K562 (cell line): Measurements from ENCODE around the gene FGL2. TPM values are rescaled to one million over a fixed set of nuclear protein-coding genes. Genes with fewer than 3 reads are reported as not detected.

Experiments
- HDAC8 ChIP-seq: fragments of 450-650 bp; IDR thresholded peaks from 2 replicates; pipeline ENCODE4 v1.6.1; 2016; ENCODE audit warnings: mild to moderate bottlenecking, missing genetic modification characterization, moderate library complexity, missing compliant biosample characterization
- REST ChIP-seq, 2 experiments: fragments of 450-650 bp; formaldehyde crosslinking in 1 of 2; IDR thresholded peaks; 2 replicates each; pipeline versions ENCODE4 v1.4.0 to v1.6.1; 2014 to 2020; ENCODE audit warnings: mild to moderate bottlenecking in 2 of 2, borderline replicate concordance in 1 of 2, low read depth in 1 of 2
- SNAPC5 ChIP-seq: fragments of 250-450 bp; sonication (Bioruptor Pico); IDR thresholded peaks from 2 replicates; pipeline ENCODE4 v1.8.0; 2021; ENCODE audit warnings: moderate library complexity, mild to moderate bottlenecking, inconsistent platforms
- polyA plus RNA-seq, 8 experiments: library from polyadenylated mRNA; depleted of rRNA in 4 of 8; stranded (reverse) in 5 of 8; unstranded in 3 of 8; fragments of >200 nt; fragmentation: Nextera tagmentation in 2 of 8; fragmentation: Illumina TruSeq in 1 of 8; extraction: Ambion mirVana in 2 of 8; extraction: Trizol in 1 of 8; gene quantifications; 2 replicates each; pipeline versions ENCODE4 v1.2.1 to v1.2.3, GENCODE V29; 2011 to 2014; ENCODE audit warnings: inconsistent platforms in 1 of 8, missing spikeins in 1 of 8
- total RNA-seq, 7 experiments: library from RNA; depleted of rRNA in 6 of 7; stranded (reverse); fragments of >200 nt in 6 of 7; fragmentation: Illumina TruSeq in 2 of 7; extraction: Trizol in 2 of 7; gene quantifications; 2 replicates each; pipeline versions ENCODE4 v1.2.1 to v1.2.3, GENCODE V29; 2011 to 2021; ENCODE audit warnings: low replicate concordance in 1 of 7

Gene FGL2
- total and polyA plus RNA-seq, 9 of the 15 experiments (the other 6 are each of a cell fraction or from before 2014, with no cell fraction given) = 0.11 TPM; not detected in 8

- TF ChIP-seq REST (IDR thresholded peaks at IDR 0.05; ENCODE audit: borderline replicate concordance) (no peak), REST (CRISPR knock-in tag; IDR thresholded peaks at IDR 0.05; ENCODE audit: low read depth) (no peak), HDAC8 (no peak), SNAPC5 (no peak)
Observed at GRCh38 chr7:77181734-77182133, 17.9 kb downstream of the FGL2 start (continued).
